KMS-11 (cell line): ENCODE data around the gene ZNF182.
"Not testable (repeated sequence)": the region's sequence is repeated elsewhere in the genome, so short reads cannot be mapped to it uniquely, and the experiment has no call there.

Experiments
- H2AFZ ChIP-seq: fragments of 200-600 bp; sonication (generic); 2 replicates; pipeline ENCODE4 v1.6.1; 2016; ENCODE audit warnings: antibody characterized with exemption, mixed run types, low read depth
- H3K27ac ChIP-seq: fragments of 200-600 bp; sonication (generic); 2 replicates; pipeline ENCODE4 v1.6.1; 2016; ENCODE audit warnings: mild to moderate bottlenecking, mixed run types
- H3K27me3 ChIP-seq: fragments of 200-600 bp; sonication (generic); 2 replicates; pipeline ENCODE4 v1.6.1; 2017; ENCODE audit warnings: mild to moderate bottlenecking, low read depth, mixed run types, moderate library complexity; ENCODE audit not compliant: insufficient read depth
- H3K36me3 ChIP-seq: fragments of 200-600 bp; sonication (generic); 2 replicates; pipeline ENCODE4 v1.6.1; 2017; ENCODE audit warnings: mild to moderate bottlenecking, mixed run types; ENCODE audit not compliant: insufficient read depth
- H3K4me1 ChIP-seq: fragments of 200-600 bp; sonication (generic); 2 replicates; pipeline ENCODE4 v1.6.1; 2016; ENCODE audit warnings: mild to moderate bottlenecking, low read depth, mixed run types; ENCODE audit not compliant: poor library complexity, severe bottlenecking
- H3K4me2 ChIP-seq: fragments of 200-600 bp; sonication (generic); 2 replicates; pipeline ENCODE4 v1.7.0; 2016; ENCODE audit warnings: mild to moderate bottlenecking, mixed run types
- H3K4me3 ChIP-seq: fragments of 200-600 bp; sonication (generic); IDR thresholded peaks from 2 replicates; pipeline ENCODE4 v1.6.1; 2017; ENCODE audit warnings: low read depth, low read length, mixed read lengths; ENCODE audit not compliant: insufficient read depth
- H3K79me2 ChIP-seq: fragments of 200-600 bp; sonication (generic); 2 replicates; pipeline ENCODE4 v1.6.1; 2016; ENCODE audit warnings: low read depth, mixed run types; ENCODE audit not compliant: insufficient read depth
- H3K9ac ChIP-seq: fragments of 200-600 bp; sonication (generic); 2 replicates; pipeline ENCODE4 v1.6.1; 2016; ENCODE audit warnings: mild to moderate bottlenecking, mixed run types
- H4K20me1 ChIP-seq: fragments of 200-600 bp; sonication (generic); 2 replicates; pipeline ENCODE4 v1.6.1; 2016; ENCODE audit warnings: mild to moderate bottlenecking, mixed run types; ENCODE audit not compliant: insufficient read depth
- CTCF ChIP-seq: fragments of 200-600 bp; sonication (generic); conservative IDR thresholded peaks from 2 replicates; pipeline ENCODE4 v1.6.1; 2017; ENCODE audit warnings: low read depth, mild to moderate bottlenecking, antibody characterized with exemption, low read length, moderate library complexity, mixed read lengths

The ZNF182 gene

GRCh38 chrX:48016583-48017310 lies 13.0 kb upstream of the ZNF182 start:
- H3K4me2 ChIP-seq, H4K20me1 ChIP-seq, H3K4me1 ChIP-seq, H3K79me2 ChIP-seq, H3K4me3 ChIP-seq, H3K36me3 ChIP-seq, H3K27ac ChIP-seq, H3K9ac ChIP-seq, H2AFZ ChIP-seq, H3K27me3 ChIP-seq: not testable (repeated sequence)

GRCh38 chrX:48009445-48009960 lies 5.7 kb upstream of the ZNF182 start:
- not testable (repeated sequence) for H3K36me3 ChIP-seq, H3K79me2 ChIP-seq, H3K4me1 ChIP-seq, H4K20me1 ChIP-seq, H3K9ac ChIP-seq, H2AFZ ChIP-seq, H3K27ac ChIP-seq, H3K27me3 ChIP-seq, H3K4me3 ChIP-seq, H3K4me2 ChIP-seq

- H3K4me1 ChIP-seq, H3K27me3 ChIP-seq, H3K4me2 ChIP-seq, H2AFZ ChIP-seq, H4K20me1 ChIP-seq, H3K4me3 ChIP-seq, H3K27ac ChIP-seq, H3K9ac ChIP-seq, H3K36me3 ChIP-seq, H3K79me2 ChIP-seq: not testable (repeated sequence)
Observed at GRCh38 chrX:48006688-48007087, 2.9 kb upstream of the ZNF182 start, which contains the start of gene SPACA5. TSS of gene SPACA5 (plus strand) at chrX:48006988. CDS start at chrX:48007803, 815 bp downstream.

GRCh38 chrX:48003367-48003757 lies 427 bp downstream of the ZNF182 start:
- Histone ChIP-seq H4K20me1 (no peaks in the 10 kb centered on the region), H3K4me1 (peaks cover 5% of the 10 kb centered on the region), H3K27me3 (no peaks in the 10 kb centered on the region), H3K36me3 (no peaks in the 10 kb centered on the region), H3K4me2 (peak overlapping the region; percentile 39; the same call in 1 of the 2 replicates), H3K79me2 (no peaks in the 10 kb centered on the region; the same call in 1 of the 2 replicates), H3K9ac (peak overlapping the region; percentile 74), H3K4me3 (no peak overlapping the region), H2AFZ (peak overlapping the region; percentile 66), H3K27ac (peak overlapping the region; percentile 64)
- no peak for TF ChIP-seq CTCF

GRCh38 chrX:48002929-48003328 lies 860 bp downstream of the ZNF182 start:
- no peak for TF ChIP-seq CTCF
- H2AFZ ChIP-seq: peak overlapping the region; percentile 66
- peak overlapping the region; percentile 74; the same call in 1 of the 2 replicates for H3K9ac ChIP-seq
- no peaks in the 10 kb centered on the region; the same call in 1 of the 2 replicates for H3K79me2 ChIP-seq
- no peak overlapping the region; the same call in 1 of the 2 replicates for H3K27ac ChIP-seq
- no peaks in the 10 kb centered on the region for H3K27me3 ChIP-seq
- H3K4me1 ChIP-seq: peaks cover 5% of the 10 kb centered on the region
- H4K20me1 ChIP-seq: no peaks in the 10 kb centered on the region
- peak overlapping the region; percentile 39 for H3K4me2 ChIP-seq
- no peaks in the 10 kb centered on the region for H3K36me3 ChIP-seq
- H3K4me3 ChIP-seq: no peak overlapping the region

GRCh38 chrX:48002319-48002718 lies 1.5 kb downstream of the ZNF182 start:
- peak overlapping the region; percentile 39; the same call in 1 of the 2 replicates for H3K4me2 ChIP-seq
- no peak overlapping the region for H3K9ac ChIP-seq
- peaks cover 5% of the 10 kb centered on the region for H3K4me1 ChIP-seq
- no peak overlapping the region for H3K4me3 ChIP-seq
- H3K36me3 ChIP-seq: no peaks in the 10 kb centered on the region
- no peaks in the 10 kb centered on the region for H3K27me3 ChIP-seq
- no peak overlapping the region for H3K27ac ChIP-seq
- TF ChIP-seq CTCF: no peak
- H4K20me1 ChIP-seq: no peaks in the 10 kb centered on the region
- no peak overlapping the region for H2AFZ ChIP-seq
- no peaks in the 10 kb centered on the region; the same call in 1 of the 2 replicates for H3K79me2 ChIP-seq
